EL (cell line): ENCODE data around the gene NAA40.

Experiments used
- DNase-seq: peaks from one replicate; pipeline ENCODE4 v3.0.0-alpha.2; 2016

NAA40 gene

DNA sequence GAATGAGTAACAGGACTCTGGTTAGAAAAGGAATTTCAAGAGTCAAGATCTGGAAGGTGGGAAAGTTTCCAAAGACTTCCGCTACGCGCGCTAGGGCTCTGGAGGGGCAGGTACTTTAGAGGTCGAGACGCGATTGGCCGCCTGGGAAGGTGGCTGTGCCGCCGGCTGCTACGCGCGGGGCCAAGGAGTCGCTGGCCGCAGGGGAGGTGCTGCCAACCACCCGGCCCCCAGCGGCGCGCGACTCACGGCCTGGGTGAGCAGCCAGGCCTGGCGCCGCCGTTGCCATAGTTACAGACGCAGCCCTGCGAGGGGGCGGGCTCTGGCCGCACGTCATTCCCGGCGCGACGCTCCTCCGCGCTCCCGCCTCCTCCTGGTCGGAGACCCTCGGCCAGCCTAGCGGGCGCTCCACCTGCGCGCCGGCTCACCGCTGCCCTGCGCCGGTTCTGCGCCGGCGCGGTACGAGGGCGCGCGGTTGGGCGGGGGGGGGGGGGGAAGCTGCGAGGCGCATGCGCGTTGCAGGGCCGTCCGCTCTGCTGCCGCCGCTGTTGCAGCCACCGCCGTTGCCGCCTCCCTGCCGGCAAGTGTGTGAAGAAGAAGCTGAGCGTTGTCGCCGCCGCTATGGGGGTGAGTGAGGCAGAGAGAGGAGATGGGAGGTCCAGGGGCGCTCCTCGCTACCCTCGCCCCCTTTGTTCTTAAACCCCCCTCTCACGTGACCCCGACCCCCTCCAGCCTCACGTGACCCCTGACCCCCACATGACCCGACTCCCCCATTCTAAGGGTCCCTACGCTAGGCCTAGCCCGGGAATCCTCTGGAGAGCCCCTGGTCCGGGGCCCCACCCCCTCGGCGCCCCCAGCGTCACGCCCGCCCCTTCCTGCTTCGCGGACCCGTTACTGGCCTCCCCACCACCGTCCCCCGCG lies at the start of gene NAA40:
Gene NAA40 (plus strand): TSS at position 524 of the 918 bp plus-strand sequence. CDS start 95 bp downstream, at position 619.
- peak; percentile 98 for DNase-seq

DNA sequence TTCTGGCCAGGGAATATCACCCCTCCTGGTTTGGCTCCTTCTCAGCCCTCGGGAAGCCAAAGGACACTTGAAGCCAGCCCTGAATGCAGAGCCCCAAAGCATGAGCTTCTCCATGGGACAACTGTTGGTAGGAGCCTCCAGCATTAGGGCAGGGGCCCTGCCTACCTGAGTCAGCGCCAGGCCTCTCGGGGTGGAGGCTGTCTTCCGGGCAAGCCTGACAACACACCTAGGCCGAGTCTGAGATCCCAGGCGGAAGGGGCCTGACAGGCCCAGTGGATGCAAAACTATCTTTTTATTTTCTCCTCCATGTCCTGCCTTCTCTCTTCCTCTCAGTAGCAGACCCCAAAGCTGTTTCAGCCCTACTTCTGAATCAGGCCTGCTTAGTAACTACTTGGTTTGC lies 49.5 kb upstream of the NAA40 start:
- no peak for DNase-seq

DNA sequence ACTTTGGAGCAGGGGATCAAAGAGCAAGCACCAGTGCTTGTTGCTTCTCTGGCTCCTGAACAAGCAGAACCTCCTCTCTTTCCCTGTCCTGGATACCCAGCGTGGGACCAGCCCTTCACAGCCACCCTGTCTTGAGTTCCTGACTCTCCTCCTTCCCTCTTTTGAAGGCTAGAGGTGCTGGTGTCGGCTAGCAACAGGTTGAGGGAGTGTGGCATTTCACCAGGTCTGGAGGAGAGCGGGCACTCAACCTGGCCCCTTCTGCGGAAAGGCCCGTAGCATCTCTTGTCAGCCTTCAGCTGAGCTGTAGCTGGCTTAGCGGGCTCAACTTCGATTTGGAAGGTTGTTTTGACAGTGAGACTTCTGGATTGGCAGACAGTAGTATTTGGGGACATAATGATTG lies 48.4 kb upstream of the NAA40 start:
- DNase-seq = no peak

- DNase-seq = no peak
These were observed 46.6 kb upstream of the NAA40 start for GRCh38 chr11:63892228-63892627.

- no peak for DNase-seq
These were observed 45.4 kb upstream of the NAA40 start for GRCh38 chr11:63893355-63893754.

GRCh38 chr11:63896071-63896470 lies 42.7 kb upstream of the NAA40 start:
- DNase-seq = no peak

GRCh38 chr11:63897459-63898146 lies 41.2 kb upstream of the NAA40 start:
- no peak for DNase-seq

DNA sequence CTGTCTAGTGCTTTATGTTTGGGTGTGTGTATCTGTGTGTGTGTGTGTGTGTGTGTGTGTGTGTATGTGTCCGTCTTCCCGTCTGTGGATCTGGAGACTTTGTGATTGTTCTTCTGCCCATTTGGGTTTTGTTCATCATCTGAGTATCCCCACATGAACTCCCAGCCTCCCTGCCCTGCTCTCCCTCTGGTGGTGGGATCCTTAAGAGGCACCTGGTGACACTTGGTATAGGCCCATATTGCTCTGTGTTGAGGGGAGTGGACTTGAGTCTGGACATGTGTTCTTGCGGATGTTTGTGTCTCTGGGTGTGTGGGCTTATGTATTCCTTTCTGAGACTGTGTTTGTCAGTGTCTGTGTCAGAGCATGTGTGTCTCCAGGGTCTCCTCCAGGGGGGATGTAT lies 37.1 kb upstream of the NAA40 start:
- DNase-seq = no peak

DNA sequence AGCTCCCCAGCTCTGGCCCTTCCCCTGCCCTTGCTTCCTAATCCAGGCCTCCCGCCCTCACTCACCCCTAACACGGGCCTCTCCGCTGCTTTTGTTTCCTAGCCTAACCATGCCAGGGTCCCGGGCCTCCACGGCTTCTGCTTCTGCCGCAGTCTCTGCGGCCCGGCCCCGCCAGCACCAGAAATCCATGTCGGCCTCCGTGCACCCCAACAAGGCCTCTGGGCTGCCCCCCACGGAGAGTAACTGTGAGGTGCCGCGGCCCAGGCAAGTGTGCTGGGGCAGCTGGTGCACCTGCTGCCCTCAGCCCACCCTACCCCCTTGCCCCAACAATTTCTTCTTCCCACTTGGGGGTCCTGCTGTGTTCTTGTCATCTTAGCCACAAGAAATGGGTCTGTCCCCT lies 34.9 kb upstream of the NAA40 start:
- no peak for DNase-seq

GRCh38 chr11:63904743-63905142 lies 34.1 kb upstream of the NAA40 start:
- DNase-seq = no peak

DNA sequence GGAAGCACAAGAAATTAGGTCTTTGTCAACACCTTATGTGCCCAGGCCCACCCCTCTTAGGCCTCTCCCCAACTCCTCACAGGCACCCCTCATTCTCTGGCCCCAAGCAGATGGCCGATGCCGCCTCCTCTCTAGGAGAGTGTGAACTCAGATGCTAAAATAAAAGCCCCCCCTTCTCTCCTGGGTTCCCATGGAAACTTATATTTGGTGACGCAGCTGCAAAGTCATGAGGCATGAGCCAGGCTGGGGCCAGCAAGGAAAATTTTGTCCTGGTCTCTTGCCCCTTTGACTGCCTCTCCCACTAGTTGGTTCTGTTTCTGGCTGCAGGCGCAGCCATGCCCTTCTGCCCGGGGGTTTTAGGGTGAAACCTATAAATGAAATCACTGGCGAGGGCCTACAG lies 33.6 kb upstream of the NAA40 start:
- DNase-seq = no peak

GRCh38 chr11:63906087-63906486 lies 32.7 kb upstream of the NAA40 start:
- DNase-seq = no peak

DNA sequence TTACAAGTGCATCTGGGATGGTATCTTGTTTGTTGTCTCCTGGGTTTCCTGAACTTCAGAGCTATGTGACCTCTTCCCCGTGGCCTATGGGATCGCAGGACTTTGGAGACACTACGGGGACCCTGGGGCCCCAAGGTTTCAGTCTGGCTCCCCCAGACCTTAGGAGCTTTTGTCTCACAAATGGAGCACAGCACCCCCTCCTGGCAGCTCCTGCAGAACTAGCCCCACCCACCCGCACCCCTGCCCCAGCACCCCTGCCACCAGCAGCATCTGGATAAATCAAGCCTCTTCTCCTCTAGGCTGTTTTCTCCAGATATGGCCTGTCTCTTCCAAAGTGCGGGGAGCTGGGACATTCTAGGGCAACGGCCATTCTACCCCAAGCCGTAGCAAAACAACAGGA lies 32.2 kb upstream of the NAA40 start:
- DNase-seq = no peak

- DNase-seq = no peak
These were observed 31.7 kb upstream of the NAA40 start for GRCh38 chr11:63907063-63907462.

DNA sequence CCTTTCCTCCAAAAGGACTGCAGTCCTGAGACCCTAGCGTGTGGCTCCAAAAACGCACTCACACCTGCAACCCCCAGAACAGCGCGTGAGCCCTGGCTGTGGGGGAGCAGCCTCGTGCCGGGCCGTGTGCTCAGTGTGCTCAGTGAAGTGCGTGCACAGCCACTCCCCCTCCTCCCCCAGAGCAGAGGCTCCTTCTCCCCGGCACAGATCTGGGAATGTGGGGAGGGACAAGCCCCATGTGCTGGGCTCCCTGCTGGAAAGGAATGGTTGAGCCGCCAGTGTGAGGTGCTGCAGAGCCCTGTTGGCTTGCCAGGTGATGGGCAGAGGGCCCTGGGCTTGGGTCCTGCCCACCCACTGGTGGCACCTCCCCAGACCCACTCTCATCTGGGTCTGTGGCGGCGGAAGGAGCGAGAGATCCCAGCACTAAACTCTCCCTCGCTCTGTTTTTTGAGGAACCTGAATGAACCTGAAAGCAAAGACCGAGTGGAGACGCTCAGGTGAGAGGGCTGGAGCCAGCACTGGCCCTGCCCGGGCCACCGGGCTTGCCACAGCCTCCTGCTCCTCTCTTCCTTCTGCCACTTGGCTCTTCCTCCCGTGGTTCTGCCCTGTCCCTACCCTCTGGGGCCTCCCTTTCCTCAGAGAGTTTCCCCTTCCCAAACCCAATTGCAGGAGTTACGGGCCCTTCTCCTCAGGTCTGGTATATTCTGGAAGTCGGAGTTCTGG lies 30.8 kb upstream of the NAA40 start:
- DNase-seq = no peak

- DNase-seq = no peak
These were observed 30.0 kb upstream of the NAA40 start for GRCh38 chr11:63908631-63909401.

- DNase-seq = no peak
These were observed 29.0 kb upstream of the NAA40 start for GRCh38 chr11:63909591-63910506.

DNA sequence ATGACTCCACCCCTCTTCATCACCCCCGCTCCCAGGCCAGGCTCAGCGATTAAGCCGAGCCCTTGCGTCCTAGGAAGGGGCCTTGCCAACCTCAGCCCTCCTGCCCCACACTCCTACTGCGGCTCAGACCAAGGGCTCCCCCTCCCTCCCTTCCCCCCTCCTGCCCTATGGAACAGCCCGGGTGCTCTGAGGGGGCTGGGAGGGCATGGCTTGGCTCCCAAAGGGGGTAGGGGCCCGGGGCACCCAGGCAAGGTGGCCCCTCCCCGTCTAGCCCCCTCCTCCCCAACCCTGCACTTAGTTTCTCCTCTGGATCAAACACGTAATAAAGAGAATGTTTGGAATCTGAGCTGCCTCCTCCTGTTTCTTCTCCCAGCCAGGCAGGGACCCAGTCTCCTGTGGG lies 28.1 kb upstream of the NAA40 start:
- DNase-seq = no peak

DNA sequence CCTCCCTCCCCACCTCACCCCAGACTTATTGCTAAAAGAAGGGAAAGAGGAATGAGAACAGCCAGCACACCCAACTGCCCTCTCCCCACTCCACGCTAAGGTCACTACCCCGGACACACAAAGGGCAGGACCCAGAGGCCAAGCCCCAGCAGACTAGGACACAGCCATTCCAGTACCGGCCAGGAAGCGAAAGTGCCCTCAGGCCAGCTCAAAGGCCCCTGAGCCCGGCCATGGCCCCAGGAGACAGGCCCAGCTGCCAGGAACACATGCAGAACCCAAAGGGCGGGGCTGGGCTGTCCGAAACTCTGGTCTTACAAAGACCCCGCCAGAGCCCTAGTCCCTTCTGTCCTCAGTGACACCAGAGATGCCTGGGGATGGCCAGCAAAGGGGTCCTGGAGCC lies 27.4 kb upstream of the NAA40 start:
- no peak for DNase-seq

GRCh38 chr11:63911876-63912275 lies 26.9 kb upstream of the NAA40 start:
- DNase-seq = no peak

DNA sequence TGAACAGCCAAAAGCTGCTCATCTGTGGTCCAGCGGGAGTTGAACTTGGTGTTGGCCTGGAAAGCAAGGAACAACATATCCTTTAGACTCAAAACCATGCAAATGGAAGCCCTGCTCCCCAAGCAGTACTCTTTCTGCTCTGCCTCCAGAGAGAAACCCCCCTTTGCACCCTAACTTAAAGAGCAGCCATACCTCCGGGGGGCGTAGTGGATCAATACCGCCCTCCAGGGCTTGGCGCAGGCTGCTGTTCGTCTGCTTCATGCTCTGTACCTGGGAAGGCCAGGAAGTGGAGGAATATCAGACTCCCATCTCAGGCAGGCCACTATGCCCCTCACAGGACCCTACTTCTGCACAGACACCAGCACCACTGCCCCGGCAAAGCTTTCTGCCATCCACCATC lies 26.1 kb upstream of the NAA40 start:
- DNase-seq = no peak
